ENCODE measurements around the gene SLMAP.

The SLMAP gene

DNA sequence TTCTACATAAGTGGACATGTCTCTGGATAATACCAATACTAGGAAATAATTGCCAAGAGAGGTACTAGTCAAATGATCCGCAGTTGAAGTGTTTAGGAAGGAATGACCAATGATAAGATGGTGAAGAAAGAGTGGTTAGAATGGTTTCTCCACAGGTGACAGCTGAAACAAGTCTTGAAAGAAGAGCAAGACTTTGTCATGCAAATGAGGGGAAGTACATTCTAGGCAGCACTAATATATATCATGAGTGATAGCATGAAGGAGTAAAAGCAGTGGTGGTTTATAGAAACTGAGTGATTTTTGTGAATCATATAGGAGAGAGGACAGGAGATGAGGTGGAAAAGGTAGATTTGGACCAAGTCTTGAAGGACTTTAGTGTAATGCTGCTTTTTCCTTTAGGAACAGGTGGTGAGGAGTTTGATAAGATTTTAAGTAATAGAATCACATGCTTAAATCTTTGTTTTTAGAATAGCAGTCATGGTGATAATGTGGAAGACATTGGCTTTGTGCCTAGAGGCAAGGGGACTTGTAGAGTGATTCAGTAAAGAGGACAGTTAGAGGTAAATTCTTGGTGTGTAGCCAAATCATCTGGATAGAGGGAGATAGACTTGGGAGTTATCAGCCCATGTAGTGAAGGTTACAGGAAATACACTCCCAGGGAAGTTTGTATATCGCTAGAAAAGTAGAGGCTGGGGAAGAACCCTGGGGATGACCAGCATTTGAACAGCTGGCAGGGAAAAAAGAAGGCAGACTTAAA lies 31.9 kb downstream of the SLMAP start:
- no peak for DNase-seq (ENCODE audit: low read depth)

DNA sequence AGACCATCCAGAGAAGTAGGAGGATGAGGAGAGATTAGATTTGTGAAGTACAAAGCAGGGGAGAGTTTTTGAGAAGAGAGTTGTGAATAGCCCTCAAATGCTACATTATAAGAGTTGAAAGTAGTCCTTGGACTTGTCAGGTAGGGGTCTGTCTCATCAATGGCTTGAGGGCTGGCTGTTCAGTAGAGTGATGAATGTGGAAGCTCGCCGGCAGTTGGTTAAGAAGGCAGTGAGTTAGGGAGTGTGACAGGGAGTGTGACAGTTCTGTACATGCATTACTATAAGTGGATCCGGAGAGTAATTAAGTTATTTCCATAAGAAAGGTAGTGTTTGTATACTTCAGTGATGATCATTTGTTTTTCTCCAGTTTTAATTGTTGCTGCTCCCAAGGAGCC lies 32.5 kb downstream of the SLMAP start:
- H3K4me3 ChIP-seq (ENCODE audit: control insufficient read depth, low read depth, low read length): no peak overlapping the region
- TF ChIP-seq, protein P1, sequence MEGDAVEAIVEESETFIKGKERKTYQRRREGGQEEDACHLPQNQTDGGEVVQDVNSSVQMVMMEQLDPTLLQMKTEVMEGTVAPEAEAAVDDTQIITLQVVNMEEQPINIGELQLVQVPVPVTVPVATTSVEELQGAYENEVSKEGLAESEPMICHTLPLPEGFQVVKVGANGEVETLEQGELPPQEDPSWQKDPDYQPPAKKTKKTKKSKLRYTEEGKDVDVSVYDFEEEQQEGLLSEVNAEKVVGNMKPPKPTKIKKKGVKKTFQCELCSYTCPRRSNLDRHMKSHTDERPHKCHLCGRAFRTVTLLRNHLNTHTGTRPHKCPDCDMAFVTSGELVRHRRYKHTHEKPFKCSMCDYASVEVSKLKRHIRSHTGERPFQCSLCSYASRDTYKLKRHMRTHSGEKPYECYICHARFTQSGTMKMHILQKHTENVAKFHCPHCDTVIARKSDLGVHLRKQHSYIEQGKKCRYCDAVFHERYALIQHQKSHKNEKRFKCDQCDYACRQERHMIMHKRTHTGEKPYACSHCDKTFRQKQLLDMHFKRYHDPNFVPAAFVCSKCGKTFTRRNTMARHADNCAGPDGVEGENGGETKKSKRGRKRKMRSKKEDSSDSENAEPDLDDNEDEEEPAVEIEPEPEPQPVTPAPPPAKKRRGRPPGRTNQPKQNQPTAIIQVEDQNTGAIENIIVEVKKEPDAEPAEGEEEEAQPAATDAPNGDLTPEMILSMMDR (conservative IDR thresholded peaks at IDR 0.05; ENCODE audit: control insufficient read depth, insufficient read depth, low read depth, low read length): no peak
- no peak for DNase-seq (ENCODE audit: low read depth)

More for the DNA sequence above, 31.9 kb downstream of the SLMAP start:
- TF ChIP-seq, protein P1 (conservative IDR thresholded peaks at IDR 0.05; ENCODE audit: control insufficient read depth, insufficient read depth, low read depth, low read length): no peak
- H3K4me3 ChIP-seq (ENCODE audit: control insufficient read depth, low read depth, low read length): no peak overlapping the region

DNA sequence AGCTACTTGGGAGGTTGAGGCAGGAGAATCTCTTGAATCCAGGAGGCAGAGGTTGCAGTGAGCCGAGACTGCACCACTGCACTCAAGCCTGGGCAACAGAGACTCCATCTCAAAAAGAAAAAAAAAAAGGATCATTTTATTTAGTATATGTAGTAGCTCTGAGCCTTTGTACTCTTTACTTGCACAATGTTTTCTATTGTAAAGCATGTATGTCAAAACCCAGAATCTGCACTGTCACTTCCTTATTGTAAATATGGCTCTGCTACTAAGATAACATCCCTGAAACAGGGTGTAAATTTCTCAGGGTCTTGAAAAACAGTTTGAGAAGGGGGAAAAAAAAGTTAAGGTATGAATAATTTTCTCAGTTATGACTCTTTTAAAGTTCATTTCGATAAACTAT lies 35.1 kb downstream of the SLMAP start:
- TF ChIP-seq, protein P1 (conservative IDR thresholded peaks at IDR 0.05; ENCODE audit: control insufficient read depth, insufficient read depth, low read depth, low read length): no peak
- H3K4me3 ChIP-seq (ENCODE audit: control insufficient read depth, low read depth, low read length): no peak overlapping the region
- no peak for DNase-seq (ENCODE audit: low read depth)

- no peak overlapping the region for H3K4me3 ChIP-seq (ENCODE audit: control insufficient read depth, low read depth, low read length)
- TF ChIP-seq, protein P1 (conservative IDR thresholded peaks at IDR 0.05; ENCODE audit: control insufficient read depth, insufficient read depth, low read depth, low read length): no peak
- DNase-seq (ENCODE audit: low read depth): no peak
These were observed 36.1 kb downstream of the SLMAP start for GRCh38 chr3:57792198-57792597.

DNA sequence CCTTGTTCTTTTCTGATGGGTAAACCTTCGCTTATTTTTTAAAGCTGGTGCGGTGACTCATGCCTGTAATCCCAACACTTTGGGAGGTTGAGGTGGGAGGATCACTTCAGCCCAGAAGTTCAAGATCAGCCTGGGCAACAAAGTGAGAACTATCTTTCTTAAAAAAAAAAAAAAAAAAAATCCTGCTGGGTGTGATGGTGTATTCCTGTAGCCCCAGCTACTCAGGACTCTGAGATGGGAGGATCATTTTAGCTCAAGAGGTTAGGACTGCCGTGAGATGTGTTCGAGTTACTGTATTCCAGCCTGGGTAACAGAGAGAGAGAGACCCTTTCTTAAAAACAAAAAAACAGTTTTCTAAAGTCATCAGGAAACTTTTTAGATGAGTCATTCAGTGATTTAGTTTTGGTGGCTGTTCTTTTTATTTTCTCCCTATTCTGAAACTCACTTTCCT lies 37.7 kb downstream of the SLMAP start:
- TF ChIP-seq, protein P1 (conservative IDR thresholded peaks at IDR 0.05; ENCODE audit: control insufficient read depth, insufficient read depth, low read depth, low read length): no peak
- no peak overlapping the region for H3K4me3 ChIP-seq (ENCODE audit: control insufficient read depth, low read depth, low read length)
- DNase-seq (ENCODE audit: low read depth): peak; percentile 47

GRCh38 chr3:57794501-57794900 lies 38.4 kb downstream of the SLMAP start:
- no peak overlapping the region for H3K4me3 ChIP-seq (ENCODE audit: control insufficient read depth, low read depth, low read length)
- TF ChIP-seq, protein P1 (conservative IDR thresholded peaks at IDR 0.05; ENCODE audit: control insufficient read depth, insufficient read depth, low read depth, low read length): no peak

More at GRCh38 chr3:57794501-57794900, 38.4 kb downstream of the SLMAP start:
- DNase-seq (ENCODE audit: low read depth): no peak

Measured in fibroblast of mammary gland (primary cell).